ENCODE measurements around the gene HSPA12B.

The HSPA12B gene

DNA sequence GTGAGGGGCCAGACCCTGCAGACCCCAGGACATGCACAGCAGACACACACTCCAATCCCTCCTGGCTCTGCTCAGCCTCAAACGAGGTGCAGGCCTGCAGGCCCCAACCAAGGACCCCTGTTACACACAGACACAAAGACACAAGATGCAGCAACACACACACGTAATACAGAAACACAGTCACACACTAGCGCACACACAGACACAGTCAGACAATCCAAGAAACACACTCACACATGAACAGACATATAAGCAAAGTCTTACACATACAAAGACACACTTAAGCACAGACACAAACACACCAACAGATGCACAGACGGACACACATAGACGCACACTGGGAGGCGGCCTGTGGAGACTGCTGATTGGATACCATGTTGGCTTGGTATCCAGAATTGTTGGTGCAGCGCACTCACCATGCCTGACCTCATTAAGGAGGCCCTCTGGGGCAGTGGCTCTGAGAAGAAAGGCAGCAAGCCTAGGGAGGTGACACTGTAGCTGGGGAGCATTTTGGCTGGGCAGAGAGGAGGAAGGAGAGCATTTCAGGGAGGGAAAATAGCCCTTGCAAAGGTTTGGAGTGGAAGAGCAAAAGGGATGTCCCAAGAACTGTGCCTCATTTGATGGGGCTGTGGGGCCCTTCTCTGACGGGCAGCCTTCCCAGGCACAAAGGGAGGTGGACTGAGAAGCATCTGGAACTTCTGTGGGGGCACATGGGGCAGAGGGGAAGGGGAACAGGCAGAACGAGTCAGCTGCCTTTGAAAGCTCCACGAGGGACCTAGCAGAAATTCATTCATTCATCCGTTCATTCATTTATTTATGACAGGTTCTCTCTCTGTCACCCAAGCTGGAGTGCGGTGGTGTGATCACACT, 1.4 kb upstream of the HSPA12B start:
- DNase-seq = no peak

DNA sequence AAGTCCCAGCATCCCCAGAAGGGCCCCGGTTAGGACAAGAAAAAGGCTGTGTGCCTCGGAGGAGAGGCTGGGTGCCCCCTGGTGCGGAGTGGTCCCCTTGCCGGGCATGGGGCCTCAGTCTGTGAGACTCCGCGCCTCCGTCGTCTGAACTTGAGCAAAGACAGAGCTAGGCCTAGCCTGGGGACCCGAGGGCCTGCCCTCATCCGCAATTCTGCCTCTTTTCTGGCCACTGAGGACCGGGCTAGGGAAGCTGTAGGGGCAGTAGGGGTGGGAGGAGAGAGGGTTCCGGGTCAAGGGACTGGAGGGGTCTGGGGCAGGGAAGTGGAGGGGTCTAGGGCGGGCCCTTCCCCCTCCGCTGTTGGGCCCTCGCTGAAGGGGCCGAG, 550 bp upstream of the HSPA12B start:
- no peak for DNase-seq

DNA sequence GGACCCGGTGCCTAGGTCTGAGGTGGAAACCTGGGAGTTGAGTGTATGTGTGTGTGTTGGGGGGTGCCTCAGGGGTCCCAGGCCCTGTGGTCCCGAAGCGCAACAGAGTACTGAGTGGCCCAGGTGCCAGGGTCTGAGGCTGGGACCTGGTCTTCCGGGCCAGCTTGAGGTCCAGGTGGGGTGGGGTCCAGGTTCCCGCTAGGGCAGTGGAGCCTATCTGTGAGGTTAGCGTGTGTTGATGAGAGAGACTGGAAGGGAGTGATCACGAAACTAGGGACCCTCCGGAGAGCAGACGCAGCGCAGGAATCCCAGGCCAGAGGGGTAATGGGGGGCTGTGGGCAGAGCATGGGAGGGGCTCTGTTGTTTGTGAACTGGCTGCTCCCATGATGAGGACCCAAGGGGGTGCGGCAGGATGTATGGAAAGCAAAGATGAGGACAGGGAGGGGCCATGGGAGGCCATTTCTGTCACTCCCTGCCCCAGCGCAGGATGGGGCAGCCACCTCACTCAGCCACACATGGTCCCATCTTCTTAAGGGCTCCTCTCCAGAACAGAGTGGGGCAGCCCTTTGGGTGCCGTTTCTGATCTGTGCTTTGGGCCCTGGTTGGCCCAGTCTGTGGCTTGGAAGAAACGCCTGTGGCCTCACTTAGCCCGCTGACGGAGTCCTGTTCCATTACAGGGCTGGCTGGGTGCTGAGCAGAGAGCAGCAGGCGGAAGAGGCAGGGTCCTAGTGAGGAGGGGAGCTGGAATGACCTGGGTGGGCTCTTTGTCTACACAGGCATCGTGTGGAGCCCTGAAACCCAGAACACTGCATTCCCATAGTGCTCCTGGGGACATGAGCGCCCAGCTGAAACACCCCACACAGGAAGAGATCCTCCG, 872 bp downstream of the HSPA12B start:
- DNase-seq = no peak

DNA sequence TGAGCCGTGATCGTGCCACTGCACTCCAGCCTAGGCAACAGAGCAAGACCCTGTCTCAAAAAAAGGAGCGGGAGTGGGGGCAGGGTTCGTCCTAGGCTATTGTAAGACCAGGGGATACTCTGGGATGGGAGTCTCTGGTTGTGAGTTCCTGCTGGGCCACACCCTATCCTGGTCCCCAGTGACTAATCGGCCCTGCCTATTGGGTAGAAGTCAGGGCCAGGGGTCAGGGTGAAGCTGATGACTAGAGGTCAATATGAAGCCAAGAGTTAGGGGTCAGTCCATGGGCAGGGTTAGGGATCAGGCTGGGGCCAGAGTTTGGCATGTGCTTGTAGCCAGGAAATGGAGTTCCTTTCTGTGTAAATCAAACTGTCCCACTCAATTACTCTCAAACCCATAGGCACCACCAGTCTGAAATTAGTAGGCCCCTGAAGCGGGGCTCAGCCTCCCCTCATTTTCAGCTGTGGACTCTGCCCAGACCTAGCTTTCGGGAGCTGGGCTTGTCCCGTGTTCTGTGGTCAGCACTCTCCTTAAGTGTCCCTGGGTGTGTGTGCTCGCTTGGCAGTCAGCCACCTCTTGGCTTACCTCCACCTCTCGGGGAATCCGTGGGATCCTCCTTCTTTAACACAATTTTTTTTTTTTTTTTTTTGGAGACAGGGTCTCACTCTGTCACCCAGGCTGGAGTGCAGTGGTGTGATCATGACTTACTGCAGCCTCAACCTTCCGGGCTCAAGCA, 1.8 kb downstream of the HSPA12B start:
- DNase-seq = no peak

DNA sequence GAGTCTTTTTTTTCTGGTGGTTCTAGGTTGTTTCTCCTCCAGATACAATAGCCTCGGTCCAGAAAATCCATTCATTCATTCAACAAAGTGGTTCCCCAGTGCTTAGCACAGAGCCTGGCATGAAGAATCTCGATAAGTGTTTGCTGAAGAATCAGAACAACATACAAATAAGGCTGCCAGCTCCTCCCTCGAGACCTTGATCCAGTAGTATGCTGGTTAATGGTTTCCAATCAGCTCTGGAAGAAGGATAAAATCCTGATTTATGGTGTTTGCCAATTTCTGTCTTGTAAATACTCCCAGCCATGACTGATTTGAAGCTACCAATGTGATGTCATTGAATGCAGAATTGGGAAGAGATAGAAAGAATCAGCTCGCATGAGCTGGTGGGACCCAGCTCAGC, 3.3 kb downstream of the HSPA12B start:
- DNase-seq = no peak

DNA sequence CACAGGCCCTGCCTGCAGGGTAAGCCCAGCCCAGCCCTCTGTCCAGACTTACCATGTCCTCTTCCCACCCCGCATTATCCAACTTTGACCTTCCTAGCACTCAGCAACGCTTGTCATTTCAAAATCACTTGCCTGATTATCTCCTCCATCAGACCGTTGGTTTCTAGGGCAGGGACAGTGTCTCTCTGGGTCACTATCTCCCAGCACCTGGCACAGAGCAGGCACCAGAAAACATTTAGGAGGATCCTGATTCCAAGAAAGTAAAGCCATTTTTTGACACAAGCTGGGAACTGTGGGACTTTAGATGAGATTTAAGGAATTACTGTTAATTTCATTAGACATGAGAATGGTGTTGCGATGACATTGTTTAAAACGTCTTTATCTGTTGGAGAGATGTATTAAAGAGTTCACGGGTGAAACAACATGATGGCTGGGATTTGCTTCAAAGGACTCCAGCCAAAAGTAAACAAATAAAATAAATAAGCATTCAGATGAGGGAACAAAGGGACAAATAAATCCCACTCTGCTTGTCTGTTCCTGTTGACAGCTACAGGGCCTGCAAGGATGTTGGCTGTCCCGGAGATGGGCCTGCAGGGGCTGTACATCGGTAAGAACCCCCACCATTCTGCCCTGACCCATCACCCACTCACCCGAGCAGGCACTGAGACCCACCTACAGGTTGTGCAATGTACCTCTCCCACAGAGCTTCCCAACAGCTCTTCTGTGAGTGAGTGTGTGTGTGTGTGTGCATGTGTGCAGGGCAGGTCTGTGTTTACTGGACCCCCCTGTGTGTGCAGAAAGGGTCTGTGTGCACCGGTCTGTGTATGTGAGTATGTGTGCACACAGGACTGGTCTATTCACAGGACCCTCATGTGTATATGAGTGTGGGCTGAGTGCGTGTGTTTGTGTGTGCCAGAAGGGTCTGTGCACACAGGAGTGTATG, 5.9 kb downstream of the HSPA12B start:
- DNase-seq = no peak

DNA sequence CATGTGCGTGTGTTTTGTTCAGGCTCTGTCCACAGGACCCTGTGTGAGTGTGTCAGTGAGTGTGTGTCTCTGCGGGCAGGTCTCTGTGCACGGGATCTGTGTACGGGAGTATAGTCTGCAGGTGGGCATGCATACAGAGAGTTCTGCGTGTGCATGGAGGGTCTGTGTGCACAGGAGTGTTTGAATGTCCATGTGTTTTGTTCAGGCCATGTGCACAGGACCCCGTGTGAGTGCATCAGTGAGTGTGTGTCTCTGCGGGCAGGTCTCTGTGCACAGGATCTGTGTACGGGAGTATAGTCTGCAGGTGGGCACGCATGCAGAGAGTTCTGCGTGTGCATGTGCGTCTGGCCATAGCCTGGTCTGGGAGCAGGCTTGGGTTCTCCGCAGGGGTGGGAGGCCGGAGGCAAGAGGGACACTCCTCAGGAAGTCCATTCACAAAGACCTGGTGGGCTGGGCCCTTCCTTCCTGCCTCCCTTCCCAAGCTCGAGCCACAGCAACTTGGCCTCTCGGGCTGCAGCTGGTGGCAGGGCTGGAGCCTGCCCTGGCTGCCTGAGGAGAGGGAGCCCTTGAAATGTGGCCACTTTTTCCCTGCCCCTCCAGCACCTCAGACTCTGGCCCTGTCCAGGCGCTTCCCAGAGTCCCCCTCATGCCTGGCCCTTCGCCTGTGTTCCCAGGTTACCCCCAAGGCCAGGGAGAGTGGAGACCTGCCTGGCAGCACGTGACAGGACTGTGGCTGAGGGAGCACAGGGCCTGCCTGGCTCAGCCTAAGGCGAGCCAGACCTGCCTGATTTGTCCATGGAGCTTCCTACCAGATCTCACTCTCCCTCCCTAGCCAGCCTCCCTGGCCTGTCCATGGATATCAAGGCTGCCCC, 6.8 kb downstream of the HSPA12B start:
- DNase-seq = no peak

DNA sequence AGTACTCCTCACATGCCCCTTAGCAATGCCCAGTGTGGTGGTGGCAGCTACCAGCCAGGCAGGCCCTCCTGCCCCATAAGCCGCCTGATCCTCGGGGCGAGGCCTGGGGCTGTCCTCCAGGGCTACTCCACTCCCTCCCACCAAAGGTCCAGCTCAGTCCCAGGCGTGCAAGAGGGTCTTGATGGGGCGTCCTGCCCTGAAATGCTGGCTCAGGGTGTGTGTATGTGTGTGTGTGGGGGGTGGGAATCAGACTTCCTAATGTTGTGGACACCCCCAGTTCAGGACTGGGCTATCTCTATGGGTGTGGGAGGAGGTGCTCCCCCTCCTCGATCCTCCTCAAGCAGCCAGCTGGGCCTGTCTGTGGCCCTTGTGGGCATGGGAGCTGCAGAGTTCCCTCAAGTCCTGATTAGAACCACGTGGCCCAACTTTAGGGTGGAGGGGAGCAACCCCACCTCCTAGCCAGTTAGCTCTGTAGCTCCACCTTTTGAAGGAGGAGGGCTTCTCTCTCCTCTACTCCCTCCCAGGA, 7.5 kb downstream of the HSPA12B start:
- DNase-seq = no peak

DNA sequence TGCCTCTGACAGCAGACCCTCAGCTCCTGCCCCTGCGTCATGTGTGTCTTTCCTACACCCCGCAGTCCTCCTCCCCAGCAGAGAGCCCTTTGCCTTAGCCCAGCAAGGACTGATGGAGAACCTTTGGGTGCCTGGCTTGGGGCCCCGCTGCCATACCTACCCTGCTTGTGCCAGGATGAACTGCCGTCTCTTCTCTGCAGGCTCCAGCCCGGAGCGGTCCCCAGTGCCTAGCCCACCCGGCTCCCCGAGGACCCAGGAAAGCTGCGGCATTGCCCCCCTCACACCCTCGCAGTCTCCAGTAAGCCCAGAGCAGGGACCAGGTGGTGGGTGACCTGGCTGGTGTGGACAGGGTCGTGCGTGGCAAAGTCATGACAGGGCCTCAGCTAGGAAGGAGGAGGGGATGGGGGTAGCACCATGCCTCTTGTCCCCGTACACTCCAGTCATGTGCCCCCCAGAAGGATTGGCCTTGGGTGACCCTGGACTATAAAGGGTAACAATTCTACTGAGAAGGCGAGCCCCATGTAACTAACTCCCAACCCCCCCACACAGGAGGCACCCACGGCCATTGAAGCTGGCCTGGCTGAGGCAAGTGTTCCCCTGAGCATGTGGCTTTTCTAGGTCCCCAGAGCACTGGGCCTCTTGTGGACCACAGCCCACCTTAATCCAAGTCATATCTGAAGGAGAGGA, 8.3 kb downstream of the HSPA12B start:
- no peak for DNase-seq

DNA sequence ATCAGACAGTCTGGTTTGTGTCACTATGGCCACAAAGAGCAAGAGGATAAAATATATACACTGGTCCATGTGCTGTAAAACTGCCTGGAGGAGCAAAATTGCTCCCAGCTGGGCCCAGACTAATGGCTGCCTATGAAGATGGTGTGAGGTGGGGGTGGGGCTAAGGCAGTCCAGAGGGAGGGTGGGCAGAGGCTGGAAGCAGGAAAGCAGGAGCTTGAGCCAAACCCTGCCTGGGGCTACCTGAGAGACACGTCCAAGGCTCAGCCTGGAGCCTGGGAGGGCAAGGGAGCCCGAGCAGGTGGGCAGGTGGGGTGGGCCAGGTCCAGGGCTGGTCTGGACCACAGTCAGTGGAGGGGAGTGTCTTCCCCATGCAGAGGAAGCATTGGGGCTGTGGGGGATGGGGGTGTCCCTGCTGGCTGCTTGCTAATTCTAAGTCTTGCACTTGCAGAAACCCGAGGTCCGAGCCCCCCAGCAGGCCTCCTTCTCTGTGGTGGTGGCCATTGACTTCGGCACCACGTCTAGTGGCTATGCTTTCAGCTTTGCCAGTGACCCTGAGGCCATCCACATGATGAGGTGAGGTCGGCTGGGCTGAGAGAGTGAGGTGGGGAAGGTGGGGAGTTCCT, 9.5 kb downstream of the HSPA12B start:
- DNase-seq = no peak

DNA sequence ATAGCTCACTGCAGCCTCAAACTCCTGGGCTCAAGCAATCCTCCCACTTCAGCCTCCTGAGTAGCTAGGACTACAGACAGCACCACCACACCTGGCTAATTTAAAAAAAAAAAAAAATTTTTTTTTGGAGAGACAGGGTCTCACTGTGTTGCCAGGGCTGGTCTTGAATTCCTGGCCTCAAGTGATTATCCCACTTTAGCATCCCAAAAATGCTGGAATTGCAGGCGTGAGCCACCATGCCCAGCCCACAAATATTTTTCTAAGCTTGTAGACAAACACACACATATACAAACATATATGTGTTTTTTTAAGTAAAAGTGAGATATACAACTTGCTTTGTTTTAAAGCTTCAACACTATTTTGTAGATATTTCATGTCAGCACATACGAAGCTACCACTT, 10.8 kb downstream of the HSPA12B start:
- DNase-seq = no peak

DNA sequence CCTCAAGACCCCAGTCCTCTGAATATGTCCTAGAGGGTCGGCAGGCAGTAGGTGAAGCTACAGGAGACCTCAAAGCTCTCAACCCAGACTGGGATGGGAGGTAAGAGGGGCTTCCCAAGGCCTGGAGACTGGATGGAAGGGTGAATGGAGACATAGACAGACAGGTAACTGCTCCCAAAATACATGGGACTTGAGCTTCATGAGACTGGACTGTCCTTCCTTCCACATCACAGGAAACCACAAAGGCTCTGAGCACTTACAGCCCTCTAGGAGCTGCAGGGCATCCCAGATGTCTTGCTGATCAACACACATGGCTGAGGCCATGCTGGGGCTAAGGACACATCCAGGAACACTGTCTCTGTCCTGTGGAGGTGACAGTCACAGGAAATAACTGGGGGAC, 11.6 kb downstream of the HSPA12B start:
- DNase-seq = no peak

DNA sequence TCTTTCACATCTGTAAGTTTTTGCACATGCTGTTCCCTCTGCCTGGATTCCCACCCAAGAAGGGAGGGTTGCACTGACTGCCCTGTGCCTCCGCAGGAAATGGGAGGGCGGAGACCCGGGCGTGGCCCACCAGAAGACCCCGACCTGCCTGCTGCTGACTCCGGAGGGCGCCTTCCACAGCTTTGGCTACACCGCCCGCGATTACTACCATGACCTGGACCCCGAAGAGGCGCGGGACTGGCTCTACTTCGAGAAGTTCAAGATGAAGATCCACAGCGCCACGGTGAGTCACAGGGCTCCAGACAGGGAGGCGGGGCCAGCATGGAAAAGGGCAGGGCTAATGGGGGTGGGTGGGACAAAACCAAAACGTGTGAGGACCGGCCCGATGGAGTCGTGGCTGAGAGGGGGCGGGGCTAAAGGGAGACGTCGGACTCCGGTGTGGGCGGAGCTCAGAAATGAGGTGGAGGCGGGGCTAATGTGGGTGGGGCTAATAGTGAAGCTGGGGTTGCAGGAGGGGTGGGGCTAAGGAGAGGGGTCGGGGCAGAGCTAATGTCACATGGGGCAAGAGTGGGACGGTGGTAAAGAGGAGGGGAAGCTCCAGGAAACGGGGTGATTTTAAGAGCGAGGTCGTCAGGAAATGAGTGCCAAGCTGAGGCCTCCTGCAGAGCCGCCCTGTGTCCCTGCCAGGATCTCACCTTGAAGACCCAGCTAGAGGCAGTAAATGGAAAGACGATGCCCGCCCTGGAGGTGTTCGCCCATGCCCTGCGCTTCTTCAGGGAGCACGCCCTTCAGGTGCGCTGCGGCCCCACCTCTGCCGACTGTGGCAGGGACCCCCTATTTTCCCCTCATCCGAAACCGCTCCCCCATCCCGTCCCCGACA, 12.6 kb downstream of the HSPA12B start:
- peak; percentile 73 for DNase-seq

DNA sequence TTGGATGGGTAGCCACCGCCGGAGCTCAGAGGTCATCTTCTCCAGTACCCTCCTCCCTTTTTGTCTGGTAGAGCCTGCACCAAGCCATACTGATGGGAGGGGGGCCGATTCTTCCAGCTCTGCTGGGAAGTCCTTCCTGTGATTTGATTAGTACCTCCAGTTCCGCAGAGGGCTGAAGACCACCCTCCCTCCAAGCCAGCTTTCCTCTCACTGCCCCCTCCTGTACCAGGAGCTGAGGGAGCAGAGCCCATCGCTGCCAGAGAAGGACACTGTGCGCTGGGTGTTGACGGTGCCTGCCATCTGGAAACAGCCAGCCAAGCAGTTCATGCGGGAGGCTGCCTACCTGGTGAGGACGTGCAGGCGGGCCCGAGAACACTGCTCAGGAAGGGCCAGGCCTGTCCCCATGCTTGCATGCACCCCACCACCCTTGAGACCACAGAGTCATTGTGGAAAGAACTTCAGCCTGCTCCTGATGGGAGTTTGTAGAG, 13.2 kb downstream of the HSPA12B start:
- DNase-seq = no peak

DNA sequence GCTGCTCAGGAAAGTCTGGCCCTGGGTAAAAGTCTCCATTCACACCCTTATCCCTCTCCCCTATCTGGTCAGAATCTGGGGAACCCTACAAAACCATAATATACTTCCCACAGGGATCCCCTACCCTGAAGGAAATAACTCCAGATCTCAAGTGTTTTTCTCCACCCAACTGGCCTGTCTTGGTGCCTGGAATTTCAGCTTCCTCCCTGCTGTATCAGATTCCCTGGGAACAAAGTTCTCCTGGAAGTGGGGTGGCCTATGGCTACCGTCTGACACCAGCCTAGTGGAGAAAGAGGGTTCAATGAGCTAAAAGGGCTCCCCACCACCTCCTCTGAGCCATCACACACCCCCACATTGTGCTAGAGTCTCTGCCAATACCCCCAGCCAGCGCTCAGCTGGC, 15.0 kb downstream of the HSPA12B start:
- no peak for DNase-seq

DNA sequence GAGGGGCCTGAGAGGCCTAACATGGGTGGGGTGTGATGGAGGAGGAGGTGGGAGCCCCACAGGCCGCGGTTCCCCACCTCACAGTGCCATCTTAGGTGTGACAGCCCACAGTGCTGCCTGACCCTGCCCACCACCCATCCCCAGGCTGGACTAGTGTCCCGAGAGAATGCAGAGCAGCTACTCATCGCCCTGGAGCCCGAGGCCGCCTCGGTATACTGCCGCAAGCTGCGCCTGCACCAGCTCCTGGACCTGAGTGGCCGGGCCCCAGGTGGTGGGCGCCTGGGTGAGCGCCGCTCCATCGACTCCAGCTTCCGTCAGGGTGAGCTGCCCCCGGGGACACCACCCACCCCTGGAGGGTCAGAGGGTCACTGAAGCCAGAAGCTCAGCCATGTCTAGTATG, 15.6 kb downstream of the HSPA12B start:
- no peak for DNase-seq

DNA sequence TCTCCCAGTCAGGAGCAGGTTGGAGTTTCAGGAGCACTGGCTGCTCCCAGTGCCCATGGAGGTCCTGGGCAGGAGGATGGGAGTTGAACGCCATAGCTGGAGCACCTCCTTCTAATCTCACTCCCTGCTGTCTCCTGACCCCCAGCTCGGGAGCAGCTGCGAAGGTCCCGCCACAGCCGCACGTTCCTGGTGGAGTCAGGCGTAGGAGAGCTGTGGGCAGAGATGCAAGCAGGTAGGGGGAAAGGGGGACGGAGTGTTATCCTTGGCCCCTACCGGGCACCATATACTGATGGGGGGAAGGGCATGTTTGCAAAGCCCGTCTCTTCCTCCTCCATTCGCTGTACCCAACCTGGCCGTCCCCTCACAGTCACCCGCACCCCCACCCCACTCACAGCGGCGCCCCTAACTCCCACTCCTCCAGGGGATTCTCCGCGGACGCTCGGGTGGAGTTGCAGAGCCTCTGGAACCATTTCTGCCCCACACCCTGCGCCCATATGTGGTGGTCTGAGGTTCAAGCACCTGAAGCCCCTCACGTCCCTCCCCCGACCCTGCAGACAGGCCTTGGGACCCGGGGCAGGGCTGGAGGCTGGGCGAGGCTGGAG, 16.7 kb downstream of the HSPA12B start:
- no peak for DNase-seq

All from CD4-positive, alpha-beta T cell treated with Interleukin-4 for 4 hours (primary cell).